ENCODE data around the gene AKT1S1.
"Not testable (repeated sequence)": the region's sequence is repeated elsewhere in the genome, so short reads cannot be mapped to it uniquely, and the experiment has no call there.

Gene AKT1S1

GRCh38 chr19:49877020-49877878 lies at the start of gene AKT1S1, which contains the start of gene TBC1D17:
AKT1S1 (minus strand) TSS chr19:49877355; CDS start chr19:49873295, 4,060 bp downstream.
TBC1D17 (plus strand) TSS chr19:49877702; CDS start chr19:49877724, 22 bp downstream.
- no peaks in the 10 kb centered on the region for H3K9me3 Mint-ChIP-seq
- peak within 1 kb of the TSS; percentile 86 for H3K27ac Mint-ChIP-seq
- no peak for TF ChIP-seq CTCF (IDR thresholded peaks at IDR 0.05)
- DNase-seq = peak; percentile 97
- peaks cover 39% of the 10 kb centered on the region for H3K4me1 Mint-ChIP-seq
- H3K4me3 Mint-ChIP-seq = no peak within 1 kb of the TSS
- H3K27me3 Mint-ChIP-seq (ENCODE audit: low read depth, poor library complexity) = no peaks in the 10 kb centered on the region
- H3K36me3 Mint-ChIP-seq (ENCODE audit: low read depth) = peaks cover 30% of the 10 kb centered on the region

GRCh38 chr19:49926515-49926914 lies 49.4 kb upstream of the AKT1S1 start:
- no peak for DNase-seq

GRCh38 chr19:49925486-49925885 lies 48.3 kb upstream of the AKT1S1 start:
- peaks cover 57% of the 10 kb centered on the region for H3K36me3 Mint-ChIP-seq (ENCODE audit: low read depth)
- no peak overlapping the region for H3K4me3 Mint-ChIP-seq

More at GRCh38 chr19:49926515-49926914, 49.4 kb upstream of the AKT1S1 start:
- peaks cover 3% of the 10 kb centered on the region for H3K9me3 Mint-ChIP-seq
- peaks cover 7% of the 10 kb centered on the region for H3K27me3 Mint-ChIP-seq (ENCODE audit: low read depth, poor library complexity)
- peaks cover 55% of the 10 kb centered on the region for H3K36me3 Mint-ChIP-seq (ENCODE audit: low read depth)
- TF ChIP-seq CTCF (IDR thresholded peaks at IDR 0.05) = no peak
- H3K27ac Mint-ChIP-seq = no peak overlapping the region
- H3K4me1 Mint-ChIP-seq = peaks cover 65% of the 10 kb centered on the region
- peak overlapping the region; percentile 42 for H3K4me3 Mint-ChIP-seq

GRCh38 chr19:49924881-49925210 lies 47.7 kb upstream of the AKT1S1 start:
- DNase-seq; H3K27ac Mint-ChIP-seq; H3K27me3 Mint-ChIP-seq (ENCODE audit: low read depth, poor library complexity); H3K4me3 Mint-ChIP-seq; H3K9me3 Mint-ChIP-seq: not testable (repeated sequence)
- peaks cover 57% of the 10 kb centered on the region for H3K4me1 Mint-ChIP-seq
- peaks cover 55% of the 10 kb centered on the region for H3K36me3 Mint-ChIP-seq (ENCODE audit: low read depth)

More at GRCh38 chr19:49925486-49925885, 48.3 kb upstream of the AKT1S1 start:
- DNase-seq = no peak
- H3K4me1 Mint-ChIP-seq = peaks cover 64% of the 10 kb centered on the region
- H3K27ac Mint-ChIP-seq = peak overlapping the region; percentile 77
- peaks cover 3% of the 10 kb centered on the region for H3K9me3 Mint-ChIP-seq
- peaks cover 7% of the 10 kb centered on the region for H3K27me3 Mint-ChIP-seq (ENCODE audit: low read depth, poor library complexity)
- no peak for TF ChIP-seq CTCF (IDR thresholded peaks at IDR 0.05)

- Mint-ChIP-seq H3K9me3 (no peaks in the 10 kb centered on the region), H3K4me1 (peaks cover 62% of the 10 kb centered on the region), H3K27ac (peak overlapping the region; percentile 81), H3K36me3 (ENCODE audit: low read depth) (peaks cover 60% of the 10 kb centered on the region), H3K4me3 (no peak overlapping the region), H3K27me3 (ENCODE audit: low read depth, poor library complexity) (peaks cover 4% of the 10 kb centered on the region)
- no peak for DNase-seq
- no peak for TF ChIP-seq CTCF (IDR thresholded peaks at IDR 0.05)
These were observed 47.1 kb upstream of the AKT1S1 start for GRCh38 chr19:49924004-49924880.
